BLaER1 treated with 17β-estradiol and CSF1 and Interleukin-3, amounts not matched to agents 10 nM and 100 nM (cell line): Measurements from ENCODE around the gene AP3B1.

Experiments used
- H3K27ac ChIP-seq, 11 experiments: shearing (Covaris generic); formaldehyde crosslinking; 2 replicates each; pipeline ENCODE4 v1.8.1; 2022
- H3K27me3 ChIP-seq, 11 experiments: shearing (Covaris generic); formaldehyde crosslinking; 2 replicates each; pipeline ENCODE4 v1.8.1; 2022
- H3K36me3 ChIP-seq, 11 experiments: shearing (Covaris generic); formaldehyde crosslinking; 2 replicates each; pipeline ENCODE4 v1.8.1; 2022
- H3K4me1 ChIP-seq, 10 experiments: shearing (Covaris generic); formaldehyde crosslinking; 2 replicates each; pipeline ENCODE4 v1.8.1; 2022
- H3K4me2 ChIP-seq, 11 experiments: shearing (Covaris generic); formaldehyde crosslinking; 2 replicates each; pipeline ENCODE4 v1.8.1; 2022
- H3K4me3 ChIP-seq, 10 experiments: shearing (Covaris generic); formaldehyde crosslinking; 2 replicates each; pipeline ENCODE4 v1.8.1; 2022
- H3K9ac ChIP-seq, 11 experiments: shearing (Covaris generic); formaldehyde crosslinking; 2 replicates each; pipeline ENCODE4 v1.8.1; 2022
- H3K9me3 ChIP-seq, 11 experiments: shearing (Covaris generic); formaldehyde crosslinking; replicated peaks in 1 of 11; 2 replicates each; pipeline ENCODE4 v1.8.1; 2022
- H4K20me1 ChIP-seq, 11 experiments: shearing (Covaris generic); formaldehyde crosslinking; 2 replicates each; pipeline ENCODE4 v1.8.1; 2022
- Cebpa-rat ChIP-seq, 11 experiments: shearing (Covaris generic); IDR thresholded peaks; 2 replicates each; pipeline ENCODE4 v1.8.1; 2022

Gene AP3B1

GRCh38 chr5:77958642-77959330, 335.7 kb downstream of the AP3B1 start:
- Histone ChIP-seq H3K36me3 (no peaks in the 10 kb centered on the region; a peak in 1 of 22 replicates), H4K20me1 (no peaks in the 10 kb centered on the region), H3K4me3 (no peak overlapping the region), H3K27me3 (peaks cover 23 to 35% (median 27%) of the 10 kb centered on the region in 11 experiments), H3K4me1 (no peaks in the 10 kb centered on the region), H3K4me2 (no peak overlapping the region), H3K27ac (no peak overlapping the region), H3K9ac (no peak overlapping the region), H3K9me3 (peaks cover 13 to 24% (median 15%) of the 10 kb centered on the region in 11 experiments; a peak in 21 of 22 replicates)
- TF ChIP-seq Cebpa-rat (IDR thresholded peaks at IDR 0.05), result no peak

- H3K9me3 ChIP-seq, result peaks cover 13 to 24% (median 15%) of the 10 kb centered on the region in 11 experiments; a peak in 21 of 22 replicates
- H3K9ac ChIP-seq, result no peak overlapping the region
- H4K20me1 ChIP-seq, result no peaks in the 10 kb centered on the region
- H3K27ac ChIP-seq, result no peak overlapping the region
- TF ChIP-seq Cebpa-rat (IDR thresholded peaks at IDR 0.05), result no peak
- no peaks in the 10 kb centered on the region; a peak in 1 of 22 replicates for H3K36me3 ChIP-seq
- no peaks in the 10 kb centered on the region for H3K4me1 ChIP-seq
- H3K4me3 ChIP-seq, result no peak overlapping the region
- H3K27me3 ChIP-seq, result peaks cover 23 to 35% (median 27%) of the 10 kb centered on the region in 11 experiments
- no peak overlapping the region for H3K4me2 ChIP-seq
Measured at GRCh38 chr5:77957931-77958521, 336.5 kb downstream of the AP3B1 start.

- TF ChIP-seq Cebpa-rat (IDR thresholded peaks at IDR 0.05), result no peak
- Histone ChIP-seq H3K4me1 (no peaks in the 10 kb centered on the region), H3K4me2 (no peak overlapping the region), H3K27ac (no peak overlapping the region), H3K4me3 (no peak overlapping the region), H3K9me3 (peaks cover 13 to 24% (median 15%) of the 10 kb centered on the region in 11 experiments; a peak in 21 of 22 replicates), H3K36me3 (no peaks in the 10 kb centered on the region; a peak in 1 of 22 replicates), H3K9ac (no peak overlapping the region), H3K27me3 (peaks cover 23 to 35% (median 27%) of the 10 kb centered on the region in 11 experiments), H4K20me1 (no peaks in the 10 kb centered on the region)
Measured at GRCh38 chr5:77957516-77957915, 337.0 kb downstream of the AP3B1 start.

GRCh38 chr5:77957081-77957480, 337.4 kb downstream of the AP3B1 start:
- H3K27me3 ChIP-seq, result peaks cover 23 to 35% (median 27%) of the 10 kb centered on the region in 11 experiments
- no peak overlapping the region for H3K9ac ChIP-seq
- no peak for TF ChIP-seq Cebpa-rat (IDR thresholded peaks at IDR 0.05)
- H3K9me3 ChIP-seq, result peaks cover 13 to 24% (median 15%) of the 10 kb centered on the region in 11 experiments; a peak in 21 of 22 replicates
- no peaks in the 10 kb centered on the region for H4K20me1 ChIP-seq
- H3K36me3 ChIP-seq, result no peaks in the 10 kb centered on the region; a peak in 1 of 22 replicates
- H3K4me3 ChIP-seq, result no peak overlapping the region
- H3K27ac ChIP-seq, result no peak overlapping the region
- H3K4me1 ChIP-seq, result no peaks in the 10 kb centered on the region
- H3K4me2 ChIP-seq, result no peak overlapping the region

- peaks cover 23 to 35% (median 27%) of the 10 kb centered on the region in 11 experiments for H3K27me3 ChIP-seq
- no peak overlapping the region for H3K4me3 ChIP-seq
- H3K27ac ChIP-seq, result no peak overlapping the region
- H3K9ac ChIP-seq, result no peak overlapping the region
- no peak overlapping the region for H3K4me2 ChIP-seq
- no peak for TF ChIP-seq Cebpa-rat (IDR thresholded peaks at IDR 0.05)
- H4K20me1 ChIP-seq, result no peaks in the 10 kb centered on the region
- H3K9me3 ChIP-seq, result peaks cover 13 to 24% (median 15%) of the 10 kb centered on the region in 11 experiments; a peak in 21 of 22 replicates
- no peaks in the 10 kb centered on the region for H3K4me1 ChIP-seq
- H3K36me3 ChIP-seq, result no peaks in the 10 kb centered on the region; a peak in 1 of 22 replicates
Measured at GRCh38 chr5:77955577-77955976, 338.9 kb downstream of the AP3B1 start.

- Histone ChIP-seq H3K4me3 (no peak overlapping the region), H3K27me3 (peaks cover 14 to 18% (median 15%) of the 10 kb centered on the region in 11 experiments)
- no peak for TF ChIP-seq Cebpa-rat (IDR thresholded peaks at IDR 0.05)
Measured at GRCh38 chr5:77953374-77953773, 341.1 kb downstream of the AP3B1 start.

GRCh38 chr5:77952636-77953212, 341.8 kb downstream of the AP3B1 start:
- Histone ChIP-seq H3K36me3 (no peaks in the 10 kb centered on the region; a peak in 1 of 22 replicates), H3K27me3 (peaks cover 8 to 11% (median 8%) of the 10 kb centered on the region in 11 experiments), H4K20me1 (no peaks in the 10 kb centered on the region), H3K4me3 (no peak overlapping the region), H3K9ac (no peak overlapping the region), H3K9me3 (peaks cover 7 to 17% (median 8%) of the 10 kb centered on the region in 11 experiments; a peak in 21 of 22 replicates), H3K4me1 (no peaks in the 10 kb centered on the region), H3K4me2 (no peak overlapping the region), H3K27ac (no peak overlapping the region)
- TF ChIP-seq Cebpa-rat (IDR thresholded peaks at IDR 0.05), result no peak

More at GRCh38 chr5:77953374-77953773, 341.1 kb downstream of the AP3B1 start:
- Histone ChIP-seq H3K27ac (no peak overlapping the region), H3K9ac (no peak overlapping the region), H3K9me3 (peaks cover 13 to 24% (median 14%) of the 10 kb centered on the region in 11 experiments; a peak in 21 of 22 replicates), H3K4me1 (no peaks in the 10 kb centered on the region), H3K4me2 (no peak overlapping the region), H3K36me3 (no peaks in the 10 kb centered on the region; a peak in 1 of 22 replicates), H4K20me1 (no peaks in the 10 kb centered on the region)
